HG03097 (cell line): ENCODE results near the gene TBATA.

Experiments
- ATAC-seq: cut with Tn5 transposase; IDR thresholded peaks from one replicate; pipeline ENCODE4 v1.9.1; 2021; ENCODE audit not compliant: unreplicated experiment, low FRiP score

TBATA gene

DNA sequence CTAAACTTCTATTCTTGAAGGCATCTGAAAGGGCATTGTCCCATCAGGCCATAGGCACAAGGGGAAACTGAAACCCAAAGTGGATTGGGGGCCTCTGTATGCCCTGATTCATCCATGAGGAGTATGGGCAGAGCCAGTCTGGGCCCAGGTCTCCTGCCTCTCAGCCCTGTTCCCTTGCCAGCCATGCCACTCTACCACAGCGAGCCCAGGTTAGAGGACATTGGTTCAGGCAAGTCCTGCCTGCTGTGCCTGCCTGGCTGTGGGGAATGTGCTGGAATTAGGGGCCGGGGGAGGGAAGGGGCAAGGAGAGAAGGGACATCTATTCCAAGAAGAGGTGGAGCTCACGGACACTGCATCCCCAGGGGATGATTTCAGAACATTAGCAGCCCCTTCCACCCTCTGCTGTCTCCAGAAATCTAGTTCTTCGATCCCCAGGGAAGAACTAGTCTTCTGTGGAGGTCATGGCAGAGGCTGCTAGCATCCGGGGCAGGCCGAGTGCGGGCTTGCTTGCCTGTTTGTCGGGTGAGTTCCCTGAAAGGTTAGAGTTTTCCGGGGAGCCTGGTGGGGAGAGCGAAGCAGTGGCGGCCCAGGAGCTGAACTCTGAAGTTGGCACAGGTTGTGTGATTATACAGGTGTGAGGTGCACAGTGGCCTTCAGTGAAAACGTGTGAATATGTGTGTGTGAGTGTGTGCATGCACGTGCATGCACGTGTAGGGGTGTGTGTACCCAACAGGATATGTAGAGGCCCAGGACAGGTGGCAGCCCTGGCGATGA is 37.8 kb downstream of the TBATA start:
- no peak for ATAC-seq

DNA sequence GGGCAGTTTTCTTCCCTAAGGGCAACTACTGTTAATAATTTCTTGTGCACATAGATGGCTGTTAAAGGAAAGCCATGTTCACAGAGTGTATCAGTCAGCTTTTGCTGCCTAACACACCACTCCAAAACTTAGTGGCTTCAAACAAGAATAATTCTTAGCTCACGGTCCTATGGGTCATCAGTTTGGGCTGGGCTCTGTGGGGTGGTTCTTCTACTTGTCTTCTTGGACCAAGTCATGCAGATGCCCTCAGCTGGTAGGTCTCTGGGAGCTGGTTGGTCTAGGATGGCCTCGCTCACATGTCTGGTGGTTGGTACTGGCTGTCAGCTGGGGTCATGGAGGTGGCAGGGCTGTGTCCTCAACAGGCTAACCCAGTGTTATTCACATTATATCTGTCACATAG is 39.6 kb downstream of the TBATA start:
- no peak for ATAC-seq

GRCh38 chr10:70744617-70745143 is 40.5 kb downstream of the TBATA start:
- no peak for ATAC-seq

DNA sequence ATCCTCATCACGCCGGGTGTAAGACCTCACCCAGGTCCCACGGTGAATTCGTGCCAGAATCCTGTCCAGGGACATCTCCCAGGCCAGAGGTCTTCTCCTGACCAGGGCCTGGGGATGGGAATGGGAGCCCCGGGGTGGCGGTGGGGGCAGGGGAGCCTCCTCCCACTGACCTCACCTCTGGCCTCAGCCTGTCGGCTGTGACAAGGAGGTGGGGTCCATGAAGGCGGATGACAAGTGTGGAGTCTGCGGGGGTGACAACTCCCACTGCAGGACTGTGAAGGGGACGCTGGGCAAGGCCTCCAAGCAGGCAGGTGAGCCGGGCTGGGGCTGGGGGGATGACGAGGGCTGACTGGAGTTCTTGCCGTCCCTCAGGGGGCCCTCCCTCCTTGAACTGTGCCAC is 41.3 kb downstream of the TBATA start:
- ATAC-seq, result no peak

- ATAC-seq, result no peak
Observed at GRCh38 chr10:70743430-70743788, 41.8 kb downstream of the TBATA start.

DNA sequence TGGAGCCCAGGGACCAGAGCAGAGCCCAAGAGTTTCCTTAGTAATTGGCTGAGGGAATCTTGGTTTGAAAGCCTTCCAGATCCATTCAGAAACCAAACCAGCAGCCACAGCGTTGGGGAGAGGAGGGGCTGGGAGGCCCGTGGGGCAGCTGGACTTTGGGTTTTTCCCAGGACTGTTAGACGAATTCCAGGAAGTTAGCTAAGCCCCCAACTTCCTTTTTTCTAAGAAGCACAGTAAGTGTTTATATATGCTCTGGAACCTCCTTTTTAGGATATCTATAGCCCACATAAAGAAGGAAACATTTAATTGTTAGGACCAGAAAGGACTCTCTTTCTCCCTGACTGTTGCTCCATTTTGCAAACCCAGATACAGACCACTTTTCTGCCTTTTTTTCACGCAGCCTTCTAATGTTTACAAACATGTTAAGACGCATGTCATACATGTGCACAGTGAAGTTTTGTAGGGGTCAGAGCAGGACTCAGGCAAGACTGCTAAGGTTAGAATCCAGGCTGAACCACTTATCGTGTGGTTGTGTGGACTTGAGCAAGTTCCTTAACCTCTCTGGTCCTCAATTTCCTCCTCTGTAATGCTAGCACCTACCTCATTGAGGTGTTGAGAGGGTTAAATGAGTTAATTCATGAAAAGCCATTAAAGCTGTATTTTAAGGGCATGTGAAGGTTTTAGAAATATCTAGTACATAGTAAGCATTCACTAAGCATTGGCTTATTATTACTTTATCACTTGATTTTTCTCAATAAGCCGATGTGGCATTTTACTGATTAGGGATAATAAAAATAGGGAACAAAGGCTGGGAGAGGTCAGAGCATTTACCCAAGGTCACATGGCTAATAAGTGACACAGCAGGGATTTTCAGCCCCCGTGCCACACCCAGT is 42.4 kb downstream of the TBATA start:
- no peak for ATAC-seq

- no peak for ATAC-seq
Observed at GRCh38 chr10:70740406-70741288, 44.5 kb downstream of the TBATA start.

DNA sequence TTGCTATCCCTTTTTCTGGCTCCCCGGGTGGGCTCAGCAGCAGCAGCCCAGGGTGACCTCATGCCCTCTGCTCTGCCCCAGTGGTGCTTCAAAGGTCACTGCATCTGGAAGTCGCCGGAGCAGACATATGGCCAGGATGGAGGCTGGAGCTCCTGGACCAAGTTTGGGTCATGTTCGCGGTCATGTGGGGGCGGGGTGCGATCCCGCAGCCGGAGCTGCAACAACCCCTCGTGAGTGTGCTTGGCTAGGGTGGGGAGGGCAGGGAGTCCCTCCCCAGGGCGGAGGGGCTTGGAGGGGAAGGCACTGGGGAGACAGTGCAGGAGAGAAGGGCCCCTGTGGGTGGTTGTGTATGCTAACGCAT is 46.4 kb downstream of the TBATA start:
- no peak for ATAC-seq

DNA sequence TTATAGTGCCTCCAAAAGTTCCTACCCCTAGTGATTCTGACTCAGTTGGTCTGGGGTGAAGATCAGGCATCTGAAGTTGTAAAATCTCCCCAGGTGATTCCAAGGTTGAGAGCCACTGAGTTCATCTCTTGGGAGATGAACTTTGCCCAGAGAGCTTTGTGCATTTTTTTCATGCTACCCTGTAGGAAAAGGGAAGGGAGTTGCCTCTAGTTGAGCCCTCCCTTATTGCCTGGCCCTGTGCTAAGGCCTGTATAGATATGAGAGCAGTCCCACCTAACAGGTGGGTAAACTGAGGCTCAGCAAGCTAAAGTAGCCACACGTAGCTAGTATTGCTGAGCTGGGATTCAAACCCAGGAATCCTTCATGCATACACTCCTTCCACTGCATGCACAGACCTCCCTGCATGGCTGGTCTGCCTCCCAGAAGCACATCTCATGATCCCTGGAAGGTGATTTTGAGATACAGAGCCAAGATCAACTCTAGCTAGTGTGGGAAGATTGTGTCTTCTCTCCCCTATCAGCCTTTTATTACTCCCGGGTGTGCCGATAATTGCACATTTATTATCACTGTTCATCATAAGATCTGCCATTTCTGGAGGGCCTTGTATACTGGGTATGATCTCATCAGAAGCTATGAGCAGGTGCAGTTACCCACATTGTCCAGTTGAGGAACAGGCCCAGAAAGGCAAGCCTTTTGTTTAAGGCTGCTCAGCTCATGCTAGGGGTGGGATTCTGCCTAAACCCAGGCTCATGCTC is 47.0 kb downstream of the TBATA start:
- no peak for ATAC-seq

DNA sequence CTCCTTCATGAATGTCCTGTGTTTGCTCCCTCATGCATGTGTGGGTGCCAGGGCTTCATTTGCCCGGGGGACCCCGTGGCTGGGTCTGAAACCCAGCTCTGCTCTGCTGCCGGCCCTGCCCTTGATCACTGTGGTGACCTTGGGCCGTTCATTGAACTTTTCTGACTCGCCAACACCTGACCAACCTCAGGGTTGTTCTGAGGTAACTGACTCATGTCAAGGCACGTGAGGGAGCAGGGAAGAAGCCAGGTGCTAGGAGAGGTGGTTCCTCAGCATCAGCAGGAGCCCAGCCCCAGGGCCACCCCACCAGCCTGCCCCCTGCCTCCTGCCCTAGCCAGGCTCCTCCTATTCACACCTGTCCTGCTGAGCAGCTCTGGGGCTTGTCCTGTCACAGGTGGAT is 47.9 kb downstream of the TBATA start:
- ATAC-seq, result no peak

DNA sequence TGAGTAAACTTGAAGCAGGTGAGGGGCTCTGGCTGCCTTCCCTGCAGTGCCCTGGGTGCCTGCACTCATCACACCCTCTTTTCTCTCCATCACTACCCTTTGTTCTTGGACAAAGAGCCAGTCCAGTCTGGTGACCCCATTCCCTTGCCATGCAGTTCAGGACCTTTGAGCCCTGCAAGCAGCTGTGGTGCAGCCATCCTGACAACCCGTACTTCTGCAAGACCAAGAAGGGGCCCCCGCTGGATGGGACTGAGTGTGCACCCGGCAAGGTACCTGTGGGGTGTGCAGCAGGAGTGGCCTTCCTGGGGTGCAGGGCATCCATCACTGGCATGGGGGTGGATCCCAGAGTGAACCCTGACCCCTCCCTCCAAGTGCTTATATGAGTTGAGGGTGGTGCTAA is 48.7 kb downstream of the TBATA start:
- ATAC-seq, result no peak

DNA sequence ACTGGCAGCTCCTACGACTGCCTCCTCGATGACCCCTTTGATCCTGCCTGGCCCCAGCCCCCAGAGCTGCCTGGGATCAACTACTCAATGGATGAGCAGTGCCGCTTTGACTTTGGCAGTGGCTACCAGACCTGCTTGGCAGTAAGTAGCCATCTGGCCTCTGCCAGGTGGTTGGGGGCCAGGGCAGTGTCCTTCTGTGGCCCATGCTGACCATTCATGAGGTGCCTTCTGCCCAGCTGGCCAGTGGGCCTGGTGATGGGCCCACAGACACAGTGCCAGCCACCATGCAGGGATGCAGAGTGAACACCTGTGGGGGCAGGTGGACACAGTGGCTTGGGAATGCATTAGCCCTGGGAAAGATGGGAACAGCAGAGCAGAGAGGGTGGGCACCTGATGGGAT is 50.0 kb downstream of the TBATA start:
- no peak for ATAC-seq

- no peak for ATAC-seq
Observed at GRCh38 chr10:70733051-70733450, 52.1 kb downstream of the TBATA start.

GRCh38 chr10:70732569-70732968 is 52.6 kb downstream of the TBATA start:
- no peak for ATAC-seq

DNA sequence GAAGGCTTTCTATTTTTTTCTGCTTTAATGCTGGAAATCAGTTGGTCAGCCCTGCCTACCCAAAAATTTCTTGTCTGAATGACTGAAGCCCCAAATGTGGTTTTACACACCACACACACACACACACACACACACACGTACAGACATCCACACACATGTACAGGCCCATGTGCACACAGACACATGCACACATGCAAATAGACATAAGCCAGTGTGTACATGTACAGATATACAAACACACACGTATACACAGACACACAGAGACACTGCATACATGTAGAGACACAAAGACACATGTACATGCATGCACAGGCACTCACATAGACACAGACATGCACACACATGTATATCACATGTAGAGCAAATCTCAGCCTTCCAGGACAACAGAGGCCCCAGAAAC is 54.2 kb downstream of the TBATA start:
- ATAC-seq, result no peak

GRCh38 chr10:70729763-70730357 is 55.3 kb downstream of the TBATA start:
- ATAC-seq, result no peak

- ATAC-seq, result no peak
Observed at GRCh38 chr10:70728328-70728727, 56.8 kb downstream of the TBATA start.

GRCh38 chr10:70726909-70727495 is 58.2 kb downstream of the TBATA start:
- ATAC-seq, result no peak

DNA sequence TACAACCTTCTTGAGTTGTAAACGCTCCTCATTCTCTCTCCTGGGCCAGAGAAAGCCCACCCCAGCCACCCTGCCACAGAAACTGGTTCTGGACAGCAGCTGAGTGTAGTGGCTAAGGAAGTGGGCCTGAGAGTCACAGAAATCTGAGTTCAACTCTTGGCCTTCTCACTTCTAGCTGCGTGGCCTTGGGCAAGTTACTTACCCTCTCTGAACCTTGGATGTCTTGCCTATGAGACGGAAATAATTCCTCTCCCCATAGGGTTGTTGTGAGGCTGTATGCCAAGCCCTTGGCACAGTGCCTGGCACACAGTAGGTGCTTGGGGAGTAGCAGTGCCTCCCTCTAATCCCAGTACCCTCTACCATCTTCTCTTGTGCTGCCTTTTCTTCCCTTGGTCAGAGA is 61.4 kb downstream of the TBATA start:
- ATAC-seq, result no peak
